ENCODE results near the gene GTF3A. TPM values are rescaled to one million over a fixed set of nuclear protein-coding genes. Genes with fewer than 3 reads are reported as not detected.

Gene GTF3A
- 100 to 1,000 TPM; 217 to 218 TPM for total RNA-seq

GRCh38 chr13:27424246-27425157 lies at the start of gene GTF3A:
GTF3A (plus strand) TSS chr13:27424619.
- H3K27ac Mint-ChIP-seq: peak within 1 kb of the TSS; percentile 95
- H3K27me3 Mint-ChIP-seq: no peaks in the 10 kb centered on the region
- H3K4me3 Mint-ChIP-seq: peak within 1 kb of the TSS; percentile 85
- ChIA-PET POLR2A (interaction anchor here (0.8 to 5.4 kb wide), 6 partner anchors 8 to 196 kb away, joined by 3 to 72 read pairs (median 6); partner anchors contain the start of genes LNX2 and MTIF3), CTCF (interaction anchor here (0.6 to 4.0 kb wide), 9 partner anchors 21 to 402 kb away, joined by 3 to 43 read pairs (median 5); partner anchors contain the start of gene MTIF3)
- H3K4me1 Mint-ChIP-seq (ENCODE audit: low read depth): peaks cover 35% of the 10 kb centered on the region
- DNase-seq: peak; percentile 91
- peaks cover 34% of the 10 kb centered on the region for H3K36me3 Mint-ChIP-seq
- intact Hi-C loops (cut with micrococcal nuclease): loop anchor here (1.0 to 5.0 kb wide), 3 partner anchors 50 to 292 kb away; no protein-coding TSS in a partner anchor
- H3K9me3 Mint-ChIP-seq: no peaks in the 10 kb centered on the region

- H3K27me3 Mint-ChIP-seq: peaks cover 20% of the 10 kb centered on the region
- no peak overlapping the region for H3K27ac Mint-ChIP-seq
- CTCF ChIA-PET: interaction anchor here (0.6 to 10.3 kb wide), 11 partner anchors 9 to 609 kb away, joined by 3 to 209 read pairs (median 5); partner anchors contain the start of genes LNX2 and RASL11A
- POLR2A ChIA-PET: no interaction called here
- H3K9me3 Mint-ChIP-seq: no peaks in the 10 kb centered on the region
- intact Hi-C loops (cut with micrococcal nuclease): loop anchor here (1.0 to 10.0 kb wide), 4 partner anchors 50 to 580 kb away; partner anchors contain the start of gene GTF3A
- H3K36me3 Mint-ChIP-seq: no peaks in the 10 kb centered on the region
- peak; percentile 70 for DNase-seq
- peaks cover 5% of the 10 kb centered on the region for H3K4me1 Mint-ChIP-seq (ENCODE audit: low read depth)
- no peak overlapping the region for H3K4me3 Mint-ChIP-seq
Observed at GRCh38 chr13:27374650-27375049, 49.8 kb upstream of the GTF3A start.

GRCh38 chr13:27375686-27376326 lies 48.6 kb upstream of the GTF3A start:
- DNase-seq: peak; percentile 67
- intact Hi-C loops (cut with micrococcal nuclease): loop anchor here (1.0 to 10.0 kb wide), 4 partner anchors 49 to 579 kb away; partner anchors contain the start of gene GTF3A
- peaks cover 5% of the 10 kb centered on the region for H3K4me1 Mint-ChIP-seq (ENCODE audit: low read depth)
- H3K9me3 Mint-ChIP-seq: no peaks in the 10 kb centered on the region
- POLR2A ChIA-PET: no interaction called here
- CTCF ChIA-PET: interaction anchor here (0.8 to 10.3 kb wide), 10 partner anchors 8 to 608 kb away, joined by 3 to 209 read pairs (median 4); partner anchors contain the start of gene GTF3A
- peaks cover 20% of the 10 kb centered on the region for H3K27me3 Mint-ChIP-seq
- no peak overlapping the region for H3K4me3 Mint-ChIP-seq
- H3K27ac Mint-ChIP-seq: no peak overlapping the region
- no peaks in the 10 kb centered on the region for H3K36me3 Mint-ChIP-seq

DNA sequence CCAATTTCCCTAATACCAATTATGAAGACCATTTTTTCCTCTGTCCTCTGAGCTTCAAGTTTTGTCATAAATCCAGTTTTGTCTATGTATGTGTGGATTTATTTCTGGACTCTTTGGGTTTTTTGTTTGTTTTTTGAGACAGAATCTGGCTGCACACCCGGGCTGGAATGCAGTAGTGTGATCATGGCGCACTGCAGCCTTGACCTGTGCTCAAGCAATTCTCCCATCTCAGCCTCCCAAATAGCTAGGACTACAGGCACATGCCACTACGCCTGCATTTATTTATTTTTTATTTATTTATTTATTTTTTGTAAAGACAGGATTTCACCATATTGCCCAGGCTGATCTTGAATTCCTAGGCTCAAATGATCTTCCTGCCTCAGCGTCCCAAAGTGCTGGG lies 45.3 kb upstream of the GTF3A start:
- Mint-ChIP-seq H3K9me3 (no peaks in the 10 kb centered on the region), H3K27ac (no peak overlapping the region), H3K4me1 (ENCODE audit: low read depth) (peaks cover 5% of the 10 kb centered on the region), H3K4me3 (no peak overlapping the region), H3K36me3 (no peaks in the 10 kb centered on the region), H3K27me3 (peaks cover 5% of the 10 kb centered on the region)
- intact Hi-C loops (cut with micrococcal nuclease): loop anchor here (10.0 kb wide), 1 partner anchor 576 kb away; no protein-coding TSS in a partner anchor
- ChIA-PET POLR2A (interaction anchor here (0.5 kb wide), 1 partner anchor 371 kb away, joined by 3 read pairs; no protein-coding TSS in a partner anchor), CTCF (interaction anchor here (0.9 to 10.3 kb wide), 6 partner anchors 17 to 624 kb away, joined by 3 to 209 read pairs (median 3); no protein-coding TSS in a partner anchor)
- no peak for DNase-seq

GRCh38 chr13:27379694-27380641 lies 44.5 kb upstream of the GTF3A start:
- Mint-ChIP-seq H3K27me3 (peaks cover 1% of the 10 kb centered on the region), H3K36me3 (no peaks in the 10 kb centered on the region), H3K9me3 (no peaks in the 10 kb centered on the region), H3K4me3 (no peak overlapping the region), H3K4me1 (ENCODE audit: low read depth) (peaks cover 2% of the 10 kb centered on the region), H3K27ac (no peak overlapping the region)
- ChIA-PET CTCF (interaction anchor here (0.9 to 10.3 kb wide), 7 partner anchors 8 to 624 kb away, joined by 3 to 209 read pairs (median 3); no protein-coding TSS in a partner anchor), POLR2A (no interaction called here)
- intact Hi-C loops (cut with micrococcal nuclease): loop anchor here (10.0 kb wide), 1 partner anchor 575 kb away; no protein-coding TSS in a partner anchor
- DNase-seq: peak; percentile 81

GRCh38 chr13:27381601-27382000 lies 42.8 kb upstream of the GTF3A start:
- intact Hi-C loops (cut with micrococcal nuclease): no loop called here
- Mint-ChIP-seq H3K4me1 (ENCODE audit: low read depth) (no peaks in the 10 kb centered on the region), H3K9me3 (no peaks in the 10 kb centered on the region), H3K27ac (no peak overlapping the region), H3K36me3 (no peaks in the 10 kb centered on the region), H3K27me3 (peaks cover under 1% of the 10 kb centered on the region), H3K4me3 (no peak overlapping the region)
- DNase-seq: no peak
- ChIA-PET POLR2A (no interaction called here), CTCF (interaction anchor here (1.1 kb wide), 1 partner anchor 445 kb away, joined by 3 read pairs; no protein-coding TSS in a partner anchor)

GRCh38 chr13:27383104-27383921 lies 41.1 kb upstream of the GTF3A start:
- H3K36me3 Mint-ChIP-seq: no peaks in the 10 kb centered on the region
- no peak overlapping the region for H3K4me3 Mint-ChIP-seq
- no peaks in the 10 kb centered on the region for H3K9me3 Mint-ChIP-seq
- H3K27ac Mint-ChIP-seq: no peak overlapping the region
- no peaks in the 10 kb centered on the region for H3K4me1 Mint-ChIP-seq (ENCODE audit: low read depth)
- CTCF ChIA-PET: interaction anchor here (0.6 to 1.2 kb wide), 2 partner anchors 21 to 443 kb away, joined by 3 to 6 read pairs; no protein-coding TSS in a partner anchor
- POLR2A ChIA-PET: no interaction called here
- H3K27me3 Mint-ChIP-seq: no peaks in the 10 kb centered on the region
- intact Hi-C loops (cut with micrococcal nuclease): no loop called here
- no peak for DNase-seq

GRCh38 chr13:27384285-27384684 lies 40.1 kb upstream of the GTF3A start:
- ChIA-PET POLR2A (no interaction called here), CTCF (interaction anchor here (1.1 to 1.3 kb wide), 3 partner anchors 11 to 443 kb away, joined by 3 to 6 read pairs (median 4); no protein-coding TSS in a partner anchor)
- H3K9me3 Mint-ChIP-seq: no peaks in the 10 kb centered on the region
- H3K27ac Mint-ChIP-seq: no peak overlapping the region
- H3K27me3 Mint-ChIP-seq: no peaks in the 10 kb centered on the region
- H3K36me3 Mint-ChIP-seq: no peaks in the 10 kb centered on the region
- intact Hi-C loops (cut with micrococcal nuclease): no loop called here
- H3K4me3 Mint-ChIP-seq: no peak overlapping the region
- H3K4me1 Mint-ChIP-seq (ENCODE audit: low read depth): no peaks in the 10 kb centered on the region
- DNase-seq: no peak

GRCh38 chr13:27388241-27388640 lies 36.2 kb upstream of the GTF3A start:
- CTCF ChIA-PET: no interaction called here
- intact Hi-C loops (cut with micrococcal nuclease): no loop called here
- Mint-ChIP-seq H3K27ac (no peak overlapping the region), H3K36me3 (no peaks in the 10 kb centered on the region), H3K4me3 (no peak overlapping the region), H3K27me3 (peaks cover 2% of the 10 kb centered on the region), H3K4me1 (ENCODE audit: low read depth) (no peaks in the 10 kb centered on the region), H3K9me3 (no peaks in the 10 kb centered on the region)
- POLR2A ChIA-PET: no interaction called here
- DNase-seq: no peak

- CTCF ChIA-PET: interaction anchor here (0.6 to 1.4 kb wide), 2 partner anchors 436 to 564 kb away, joined by 4 read pairs; no protein-coding TSS in a partner anchor
Observed at GRCh38 chr13:27389891-27390290, 34.5 kb upstream of the GTF3A start.

More at GRCh38 chr13:27389891-27390290, 34.5 kb upstream of the GTF3A start:
- intact Hi-C loops (cut with micrococcal nuclease): no loop called here
- Mint-ChIP-seq H3K4me3 (no peak overlapping the region), H3K27ac (no peak overlapping the region), H3K36me3 (no peaks in the 10 kb centered on the region), H3K9me3 (no peaks in the 10 kb centered on the region), H3K27me3 (peaks cover 2% of the 10 kb centered on the region), H3K4me1 (ENCODE audit: low read depth) (no peaks in the 10 kb centered on the region)
- DNase-seq: no peak
- POLR2A ChIA-PET: no interaction called here
